Left forelimb (tissue), 1 donor: ENCODE measurements around the gene PDGFRB.

Source experiments
- DNase-seq: peaks from one replicate; pipeline ENCODE4 v3.0.0-alpha.2; 2018; ENCODE audit warnings: low spot score

The PDGFRB gene

GRCh38 chr5:150155258-150156026 is at the start of gene PDGFRB:
Gene PDGFRB, minus strand, starts transcription at chr5:150155845. Its CDS starts 18,798 bp downstream, at chr5:150137047.
- peak; percentile 93 for DNase-seq

GRCh38 chr5:150204590-150204960 is 48.9 kb upstream of the PDGFRB start:
- DNase-seq: no peak

DNA sequence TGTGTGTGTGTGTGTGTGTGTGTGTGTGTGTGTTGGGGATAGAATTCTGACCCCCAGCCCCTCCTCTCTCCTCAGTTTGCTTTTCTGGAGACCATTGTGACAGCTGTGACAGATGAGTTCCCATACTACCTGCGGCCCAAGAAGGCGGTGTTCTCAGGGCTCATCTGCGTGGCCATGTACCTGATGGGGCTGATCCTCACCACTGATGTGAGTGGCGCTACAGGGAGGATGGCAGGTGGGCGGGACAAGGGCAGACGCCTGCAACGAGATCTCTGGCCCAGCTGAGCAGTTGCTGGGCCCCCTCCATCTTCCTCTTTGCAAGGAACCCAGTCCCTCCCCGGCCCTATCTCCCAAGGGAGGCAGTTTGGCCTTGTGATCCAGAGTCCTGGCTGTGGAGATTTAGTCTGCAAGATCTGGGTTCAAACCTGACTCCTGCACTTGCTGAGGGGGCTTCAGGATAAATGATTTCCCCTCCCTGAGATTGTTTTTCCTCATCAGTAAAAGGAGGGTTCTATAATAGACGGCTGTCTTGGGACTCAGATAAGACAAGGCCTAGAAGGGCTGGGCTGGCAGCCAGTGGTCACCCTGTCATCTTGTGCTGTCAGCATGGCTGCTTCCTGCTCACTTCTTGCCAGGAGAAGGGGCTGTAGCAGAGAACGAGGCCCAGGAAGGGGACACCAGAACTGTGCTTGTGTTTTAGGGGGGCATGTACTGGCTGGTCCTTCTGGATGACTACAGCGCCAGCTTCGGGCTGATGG is 48.4 kb upstream of the PDGFRB start:
- no peak for DNase-seq

- DNase-seq: no peak
Measured at GRCh38 chr5:150202501-150202900, 46.9 kb upstream of the PDGFRB start.

- DNase-seq: no peak
Measured at GRCh38 chr5:150197476-150197875, 41.8 kb upstream of the PDGFRB start.

DNA sequence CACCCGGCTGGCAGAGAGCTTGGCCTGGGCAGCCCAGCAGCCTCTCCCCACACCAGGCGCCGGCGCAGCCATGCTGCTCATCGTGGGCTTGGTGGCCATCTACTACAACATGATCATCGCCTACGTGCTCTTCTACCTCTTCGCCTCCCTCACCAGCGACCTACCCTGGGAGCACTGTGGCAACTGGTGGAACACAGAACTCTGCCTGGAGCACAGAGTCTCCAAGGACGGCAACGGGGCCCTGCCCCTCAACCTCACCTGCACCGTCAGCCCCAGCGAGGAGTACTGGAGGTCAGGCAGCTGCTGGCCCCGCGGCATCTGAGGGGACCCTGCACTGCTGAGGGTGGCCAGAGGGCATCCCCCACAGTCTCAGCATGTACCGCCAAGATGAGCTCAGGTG is 41.3 kb upstream of the PDGFRB start:
- DNase-seq: no peak

DNA sequence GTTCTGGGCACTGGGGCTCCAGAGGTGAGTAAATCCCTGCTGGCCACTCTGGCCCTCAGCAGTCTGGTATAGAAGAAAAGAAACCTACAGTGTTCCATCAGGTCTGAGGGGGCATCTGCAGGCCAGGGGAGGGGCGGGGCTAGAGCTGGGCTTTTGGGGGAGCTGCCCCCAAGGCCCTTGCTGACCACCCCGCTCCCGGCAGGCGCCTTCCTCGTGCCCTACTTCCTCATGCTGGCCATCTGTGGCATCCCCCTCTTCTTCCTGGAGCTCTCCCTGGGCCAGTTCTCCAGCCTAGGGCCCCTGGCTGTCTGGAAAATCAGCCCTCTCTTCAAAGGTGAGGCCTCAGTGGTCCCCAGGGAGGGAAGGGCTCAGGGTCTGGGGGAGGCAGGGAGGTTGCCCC is 40.9 kb upstream of the PDGFRB start:
- no peak for DNase-seq

- no peak for DNase-seq
Measured at GRCh38 chr5:150195736-150196485, 40.3 kb upstream of the PDGFRB start.

- no peak for DNase-seq
Measured at GRCh38 chr5:150192462-150192861, 36.8 kb upstream of the PDGFRB start.

DNA sequence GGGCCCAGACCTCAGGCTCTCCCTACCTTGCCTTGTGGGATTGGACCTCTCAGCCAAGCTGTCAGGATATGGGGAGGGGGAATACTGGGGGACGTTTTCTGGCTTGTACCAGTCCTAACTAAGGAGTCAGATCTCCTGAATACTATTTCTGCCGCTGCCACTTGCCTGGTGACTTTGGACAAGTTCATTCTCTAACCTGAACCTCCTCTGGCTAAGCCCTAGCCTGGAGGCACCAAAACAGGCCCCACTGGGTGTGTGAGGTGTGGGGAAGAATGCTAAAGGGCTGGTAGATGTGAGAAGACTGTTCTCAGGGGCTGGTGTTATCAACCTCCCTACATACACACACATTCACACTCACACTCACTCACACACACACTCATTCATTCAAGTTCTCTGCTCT is 35.3 kb upstream of the PDGFRB start:
- no peak for DNase-seq

DNA sequence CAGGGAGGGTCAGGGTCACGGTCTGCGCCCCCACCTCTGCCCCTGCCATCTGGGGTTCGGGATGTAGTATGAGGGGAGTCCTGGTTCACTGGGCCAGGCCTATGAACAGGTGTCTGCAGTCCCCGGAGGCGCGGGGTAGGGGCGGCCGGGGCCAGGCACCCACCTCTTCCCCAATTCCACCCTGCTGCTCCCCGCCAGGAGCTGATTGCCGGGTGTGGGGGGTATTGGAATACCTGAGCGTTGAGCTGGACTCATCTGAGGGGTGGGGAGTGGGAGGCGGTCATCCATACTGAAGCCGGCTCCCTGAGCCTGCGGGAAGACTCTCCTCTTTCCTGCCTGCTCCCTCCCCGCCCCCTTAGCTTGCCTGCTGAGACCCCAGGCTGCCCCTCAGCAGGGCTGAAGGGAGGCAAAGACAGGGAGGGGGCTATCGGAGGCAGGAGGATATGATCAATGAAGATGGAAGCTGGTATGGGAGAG is 34.9 kb upstream of the PDGFRB start:
- DNase-seq: no peak

DNA sequence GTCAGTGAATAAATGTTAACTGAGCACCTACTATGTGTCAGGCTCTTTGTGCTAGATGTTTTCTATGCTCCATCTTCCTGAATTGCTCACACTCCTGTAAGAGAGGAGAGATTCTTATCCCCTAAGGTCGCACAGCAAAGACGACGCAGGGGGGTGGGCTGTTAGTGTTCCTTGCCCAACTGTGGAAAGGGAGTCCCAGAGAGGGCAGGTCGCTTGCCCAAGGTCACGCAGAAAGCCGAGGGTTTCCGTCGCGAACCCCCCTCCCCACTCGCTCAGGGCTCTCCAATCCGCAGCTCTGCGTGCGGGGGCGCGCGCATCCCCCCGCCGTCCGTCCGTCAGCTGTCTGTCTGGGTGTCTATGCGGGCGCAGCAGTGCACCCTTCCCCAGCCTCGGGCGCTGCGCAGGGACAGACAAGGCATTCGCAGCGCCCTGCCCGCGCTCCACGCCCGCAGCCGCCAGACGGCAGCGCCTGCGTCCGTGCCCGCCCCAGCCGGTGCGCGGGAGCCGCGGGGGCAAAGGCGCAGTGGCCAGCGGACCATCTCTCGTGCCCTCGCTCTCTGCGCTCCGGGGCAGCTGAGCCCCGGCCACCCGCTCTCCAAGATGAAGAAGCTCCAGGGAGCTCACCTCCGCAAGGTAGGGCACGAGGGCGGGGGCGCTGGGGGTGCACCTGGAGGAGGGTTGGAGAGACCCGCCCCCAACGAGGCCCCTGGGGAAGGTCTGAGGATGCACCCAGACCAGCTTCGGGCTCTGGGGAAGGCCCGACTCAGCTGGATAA is 34.3 kb upstream of the PDGFRB start, which contains the start of gene SLC6A7:
SLC6A7 (plus strand) TSS at position 335 of the 775 bp plus-strand sequence; CDS start at position 601, 266 bp downstream.
- DNase-seq: no peak

DNA sequence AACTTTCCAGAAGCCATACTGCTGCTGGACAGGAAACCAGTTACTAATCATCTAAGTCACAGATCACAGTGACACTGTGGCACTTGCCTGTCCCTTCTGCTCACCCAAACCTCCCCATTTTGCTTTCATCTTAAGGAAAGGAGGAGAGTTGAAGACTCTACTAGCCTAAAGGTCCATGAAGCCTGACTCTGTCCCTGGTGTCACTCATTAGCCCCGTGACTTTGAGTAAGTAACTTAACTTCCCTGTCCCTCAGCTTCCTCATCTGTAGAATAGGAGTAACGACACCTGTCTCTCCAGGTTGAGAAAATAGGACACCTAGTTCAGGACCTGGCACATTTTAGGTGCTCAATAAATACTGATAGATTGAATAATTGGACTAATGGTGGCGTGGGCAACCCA is 33.7 kb upstream of the PDGFRB start:
- DNase-seq: no peak

- DNase-seq: no peak
Measured at GRCh38 chr5:150188146-150188842, 32.6 kb upstream of the PDGFRB start.

GRCh38 chr5:150186897-150187296 is 31.3 kb upstream of the PDGFRB start:
- DNase-seq: no peak

DNA sequence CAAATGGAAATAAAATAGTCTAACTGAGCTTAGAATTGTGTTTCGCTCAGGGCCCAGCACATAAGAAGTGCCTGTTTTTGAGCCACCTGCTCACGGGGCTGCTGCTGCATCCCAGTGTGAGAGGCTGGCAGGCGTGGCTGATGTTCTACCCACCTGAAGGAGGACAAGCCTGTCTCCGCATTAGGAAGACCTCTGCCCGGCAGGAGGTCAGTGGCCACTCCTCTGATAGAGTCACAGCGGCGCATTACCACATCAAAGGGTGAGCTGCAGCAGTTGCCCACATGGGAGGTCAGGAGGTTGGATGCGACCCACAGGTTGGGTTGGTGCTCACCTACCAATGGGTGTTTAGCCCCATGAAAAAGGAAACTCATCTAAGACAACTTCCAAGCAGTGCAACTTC is 30.5 kb upstream of the PDGFRB start:
- DNase-seq: no peak

- DNase-seq: no peak
Measured at GRCh38 chr5:150184990-150185912, 29.6 kb upstream of the PDGFRB start.

GRCh38 chr5:150184006-150184405 is 28.4 kb upstream of the PDGFRB start:
- DNase-seq: no peak

GRCh38 chr5:150183436-150183835 is 27.8 kb upstream of the PDGFRB start:
- DNase-seq: no peak

GRCh38 chr5:150182774-150183173 is 27.1 kb upstream of the PDGFRB start:
- DNase-seq: no peak
